Esophagus squamous epithelium (tissue), 4 donors: Measurements from ENCODE around the gene TUBA3E.
"Not testable (repeated sequence)": the region's sequence is repeated elsewhere in the genome, so short reads cannot be mapped to it uniquely, and the experiment has no call there.

Experiments used
- CTCF ChIP-seq, 6 experiments: fragments of 450-650 bp in 4 of 6; fragments of 200-600 bp in 2 of 6; sonication (generic) in 2 of 6; IDR thresholded peaks; one replicate each; pipeline ENCODE4 v1.5.1; 2016 to 2019; ENCODE audit warnings: antibody characterized with exemption in 6 of 6, mild to moderate bottlenecking in 4 of 6, moderate library complexity in 4 of 6
- POLR2A ChIP-seq, 4 donors: fragments of 450-650 bp; IDR thresholded peaks; one replicate each; pipeline ENCODE4 v1.6.1; 2017; ENCODE audit warnings: antibody characterized with exemption in 4 of 4, mild to moderate bottlenecking in 4 of 4, moderate library complexity in 3 of 4

- TF ChIP-seq CTCF, POLR2A (IDR thresholded peaks at IDR 0.05): not testable (repeated sequence)
Measured at GRCh38 chr2:130180404-130181324, 17.6 kb downstream of the TUBA3E start.
